Esophagus muscularis mucosa (tissue), 4 donors: Measurements from ENCODE around the gene RUNX1. TPM values are rescaled to one million over a fixed set of nuclear protein-coding genes. Genes with fewer than 3 reads are reported as not detected.

Experiments used
- DNase-seq: peaks from one replicate; pipeline ENCODE4 v3.0.0-alpha.2; 2017; ENCODE audit errors: extremely low spot score
- H3K27ac ChIP-seq, 4 donors: fragments of 200-600 bp; sonication (generic); replicated peaks in 1 of 4; 1 replicate in 3 of 4; 2 replicates in 1 of 4; pipeline ENCODE4 v1.5.1; 2016 to 2019; ENCODE audit warnings: mild to moderate bottlenecking in 1 of 4
- H3K27me3 ChIP-seq, 4 donors: fragments of 200-600 bp; sonication (generic); one replicate each; pipeline versions ENCODE4 v1.5.1 to v1.6.0; 2016 to 2019
- H3K36me3 ChIP-seq, 4 donors: fragments of 200-600 bp; sonication (generic); one replicate each; pipeline ENCODE4 v1.5.1; 2016 to 2019
- H3K4me1 ChIP-seq, 4 donors: fragments of 200-600 bp; sonication (generic); one replicate each; pipeline ENCODE4 v1.5.1; 2016 to 2019
- H3K4me3 ChIP-seq, 4 donors: fragments of 200-600 bp; sonication (generic); 1 replicate in 2 of 4; 2 replicates in 2 of 4; pipeline ENCODE4 v1.5.1; 2016 to 2019; ENCODE audit warnings: mild to moderate bottlenecking in 4 of 4, moderate library complexity in 1 of 4
- H3K9me3 ChIP-seq, 4 donors: fragments of 200-600 bp; sonication (generic); 1 replicate in 3 of 4; 2 replicates in 1 of 4; pipeline ENCODE4 v1.5.1; 2016 to 2019
- EP300 ChIP-seq: sonication (generic); formaldehyde crosslinking; IDR thresholded peaks from one replicate; pipeline ENCODE4 v1.6.1; 2017; ENCODE audit warnings: antibody characterized with exemption
- POLR2A ChIP-seq: fragments of 450-650 bp; IDR thresholded peaks from one replicate; pipeline ENCODE4 v1.6.1; 2017; ENCODE audit warnings: antibody characterized with exemption, moderate library complexity, mild to moderate bottlenecking, low read depth
- POLR2AphosphoS5 ChIP-seq, 2 donors: sonication (generic); formaldehyde crosslinking; IDR thresholded peaks; one replicate each; pipeline ENCODE4 v1.6.1; 2017; ENCODE audit warnings: antibody characterized with exemption in 2 of 2
- WGBS: methylation state at CpG from one replicate; pipeline ENCODE4 v1.1.5; 2018; 5-methylcytosine and 5-hydroxymethylcytosine counted together
- intact Hi-C: fragments of 100-400 bp; cut with DNase I; formaldehyde crosslinking; loops from one replicate; pipeline ENCODE4 v1.15.1; 2023
- total RNA-seq, 4 donors: library from RNA; depleted of rRNA; stranded (reverse); fragments of >200 nt; gene quantifications; one replicate each; pipeline versions ENCODE4 v1.1.0 to v1.2.1, GENCODE V29; 2016
- TF ChIP-seq, protein P1 (sequence below), 3 experiments: fragments of 200-600 bp in 2 of 3; fragments of 450-650 bp in 1 of 3; sonication (generic) in 2 of 3; IDR thresholded peaks; one replicate each; pipeline ENCODE4 v1.5.1; 2017 to 2019; ENCODE audit warnings: antibody characterized with exemption in 3 of 3, mild to moderate bottlenecking in 2 of 3, moderate library complexity in 1 of 3

RUNX1 gene
- total RNA-seq, 4 donors from 2014 or later, result 3.7 to 10.9 (median 5.6) TPM

DNA sequence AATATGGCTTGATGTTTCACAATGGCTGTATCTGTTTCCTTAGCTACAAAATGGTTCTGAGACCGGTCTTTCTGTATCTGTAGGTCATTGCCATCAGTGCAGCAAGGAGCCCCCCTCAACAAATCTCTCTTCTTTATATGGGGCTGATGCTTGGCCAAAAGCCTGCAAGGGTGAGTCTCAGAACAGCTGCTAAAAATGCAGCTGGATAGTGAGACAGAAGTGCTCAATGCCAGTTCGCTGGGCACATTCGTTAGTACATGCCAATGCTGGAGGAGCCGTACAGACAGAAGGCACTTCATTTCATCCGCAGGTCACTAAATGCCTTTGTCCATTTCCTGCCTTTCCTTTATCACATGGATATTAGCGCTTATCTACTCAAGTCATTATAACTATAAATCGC, 67.3 kb downstream of the RUNX1 start:
- H3K4me1 ChIP-seq, result peaks cover 0 to 5% (median 2%) of the 10 kb centered on the region in 4 donors
- 96% methylated on average over 7 of the region's 7 CpGs for WGBS

DNA sequence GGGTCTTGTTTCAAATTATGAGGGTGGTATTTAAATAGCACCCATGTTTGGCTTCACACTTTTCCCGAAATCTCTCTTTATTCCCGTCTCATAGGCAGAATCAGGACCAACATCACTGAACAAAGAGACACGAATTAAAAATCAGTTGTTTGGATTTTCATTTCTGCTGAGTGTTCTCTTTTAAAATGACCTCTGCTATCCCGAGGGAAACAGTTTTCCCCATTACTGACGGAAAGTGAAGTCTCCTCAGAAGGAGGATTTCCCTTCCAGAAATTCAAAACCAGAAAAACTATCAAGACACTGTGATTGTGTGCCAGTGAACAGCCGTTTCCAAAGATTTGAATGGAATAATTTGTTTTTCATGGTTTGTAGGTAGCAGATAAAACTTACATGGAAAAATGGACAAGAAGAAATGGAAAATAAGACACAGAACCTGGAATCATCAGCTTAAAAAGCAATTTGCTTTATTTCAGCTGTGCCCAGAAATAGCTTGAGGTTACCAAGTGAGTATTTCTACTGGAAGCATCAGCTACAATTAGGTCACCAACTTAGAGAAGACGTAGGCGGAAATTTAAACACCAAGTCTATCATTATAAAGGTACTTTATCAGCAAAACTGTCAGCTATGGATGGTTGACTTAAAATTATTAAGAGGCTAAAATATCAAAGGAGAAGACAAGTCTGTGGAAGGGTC, 68.5 kb downstream of the RUNX1 start:
- intact Hi-C loops, result no loop called here
- H3K36me3 ChIP-seq, result no peaks in the 10 kb centered on the region
- H3K4me1 ChIP-seq, result no peaks in the 10 kb centered on the region
- H3K27me3 ChIP-seq, result peaks cover 0 to 6% (median 0%) of the 10 kb centered on the region in 4 donors
- WGBS, result 59% methylated on average over 8 of the region's 8 CpGs
- H3K27ac ChIP-seq, result no peak overlapping the region
- H3K4me3 ChIP-seq, result no peak overlapping the region
- DNase-seq, result no peak
- H3K9me3 ChIP-seq, result no peaks in the 10 kb centered on the region
- no peak for TF ChIP-seq EP300
- TF ChIP-seq POLR2AphosphoS5 (IDR thresholded peaks at IDR 0.05), result no peak
- TF ChIP-seq, protein P1, sequence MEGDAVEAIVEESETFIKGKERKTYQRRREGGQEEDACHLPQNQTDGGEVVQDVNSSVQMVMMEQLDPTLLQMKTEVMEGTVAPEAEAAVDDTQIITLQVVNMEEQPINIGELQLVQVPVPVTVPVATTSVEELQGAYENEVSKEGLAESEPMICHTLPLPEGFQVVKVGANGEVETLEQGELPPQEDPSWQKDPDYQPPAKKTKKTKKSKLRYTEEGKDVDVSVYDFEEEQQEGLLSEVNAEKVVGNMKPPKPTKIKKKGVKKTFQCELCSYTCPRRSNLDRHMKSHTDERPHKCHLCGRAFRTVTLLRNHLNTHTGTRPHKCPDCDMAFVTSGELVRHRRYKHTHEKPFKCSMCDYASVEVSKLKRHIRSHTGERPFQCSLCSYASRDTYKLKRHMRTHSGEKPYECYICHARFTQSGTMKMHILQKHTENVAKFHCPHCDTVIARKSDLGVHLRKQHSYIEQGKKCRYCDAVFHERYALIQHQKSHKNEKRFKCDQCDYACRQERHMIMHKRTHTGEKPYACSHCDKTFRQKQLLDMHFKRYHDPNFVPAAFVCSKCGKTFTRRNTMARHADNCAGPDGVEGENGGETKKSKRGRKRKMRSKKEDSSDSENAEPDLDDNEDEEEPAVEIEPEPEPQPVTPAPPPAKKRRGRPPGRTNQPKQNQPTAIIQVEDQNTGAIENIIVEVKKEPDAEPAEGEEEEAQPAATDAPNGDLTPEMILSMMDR (IDR thresholded peaks at IDR 0.05), result no peak
- TF ChIP-seq POLR2A, result no peak

More for the DNA sequence above, 67.3 kb downstream of the RUNX1 start:
- TF ChIP-seq POLR2A, result no peak
- TF ChIP-seq, protein P1 (IDR thresholded peaks at IDR 0.05), result no peak
- TF ChIP-seq POLR2AphosphoS5 (IDR thresholded peaks at IDR 0.05), result no peak
- Histone ChIP-seq H3K27me3 (peaks cover 0 to 9% (median 0%) of the 10 kb centered on the region in 4 donors), H3K4me3 (no peak overlapping the region), H3K27ac (no peak overlapping the region), H3K36me3 (no peaks in the 10 kb centered on the region), H3K9me3 (no peaks in the 10 kb centered on the region)
- DNase-seq, result no peak
- intact Hi-C loops, result no loop called here

DNA sequence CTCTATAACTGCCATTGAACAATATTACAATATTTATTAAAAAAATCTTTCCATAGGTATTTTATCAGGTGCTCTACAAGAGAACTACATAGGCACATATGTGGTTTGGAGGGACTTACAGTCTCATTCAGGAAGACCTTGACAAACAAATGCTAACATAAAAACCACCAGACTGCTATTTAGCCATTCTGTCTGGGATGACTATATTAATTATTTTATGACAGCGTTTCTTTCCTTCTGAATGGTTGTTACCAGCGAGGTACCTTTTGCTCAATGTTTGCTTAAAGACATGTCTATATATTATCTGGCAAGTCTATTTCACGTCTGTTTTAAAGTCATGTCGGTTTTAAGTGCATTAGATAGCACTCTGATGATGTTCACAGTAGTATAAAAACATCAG, 69.7 kb downstream of the RUNX1 start:
- TF ChIP-seq POLR2AphosphoS5 (IDR thresholded peaks at IDR 0.05), result no peak
- no peak for TF ChIP-seq EP300
- TF ChIP-seq, protein P1 (IDR thresholded peaks at IDR 0.05), result no peak
- TF ChIP-seq POLR2A, result no peak
- no peaks in the 10 kb centered on the region for H3K9me3 ChIP-seq
- 42% methylated on average over 4 of the region's 4 CpGs for WGBS
- H3K36me3 ChIP-seq, result no peaks in the 10 kb centered on the region
- no peaks in the 10 kb centered on the region for H3K4me1 ChIP-seq
- intact Hi-C loops, result no loop called here
- no peak overlapping the region for H3K4me3 ChIP-seq
- DNase-seq, result no peak
- H3K27ac ChIP-seq, result no peak overlapping the region
- H3K27me3 ChIP-seq, result peaks cover 0 to 6% (median 0%) of the 10 kb centered on the region in 4 donors

DNA sequence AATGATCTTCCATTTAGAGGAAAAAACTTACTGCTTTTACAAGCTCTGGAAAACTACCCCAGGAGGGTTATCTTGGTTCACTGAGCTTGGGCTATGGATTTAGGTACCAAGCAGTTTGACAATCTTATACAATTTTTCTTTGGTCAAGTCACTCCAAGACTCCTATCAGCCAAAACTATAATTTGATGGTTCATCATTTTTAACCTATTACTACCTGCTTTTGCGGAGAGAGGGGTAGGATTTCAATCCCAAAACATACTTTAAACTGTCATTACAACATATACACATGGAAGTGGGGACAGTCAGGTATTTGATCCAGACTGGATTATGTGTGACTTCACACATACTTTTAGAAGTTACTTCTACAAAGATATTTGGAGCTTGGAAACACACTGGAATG, 71.8 kb downstream of the RUNX1 start:
- WGBS, result 62% methylated on average over 1 of the region's 1 CpG

More for the DNA sequence above, 71.8 kb downstream of the RUNX1 start:
- Histone ChIP-seq H3K4me3 (no peak overlapping the region), H3K27ac (no peak overlapping the region), H3K9me3 (no peaks in the 10 kb centered on the region), H3K27me3 (peaks cover 0 to 6% (median 0%) of the 10 kb centered on the region in 4 donors), H3K36me3 (no peaks in the 10 kb centered on the region), H3K4me1 (no peaks in the 10 kb centered on the region)
- TF ChIP-seq EP300 (no peak), POLR2A (no peak), POLR2AphosphoS5 (IDR thresholded peaks at IDR 0.05) (no peak)
- TF ChIP-seq, protein P1 (IDR thresholded peaks at IDR 0.05), result no peak
- intact Hi-C loops, result no loop called here
- DNase-seq, result no peak
